Mesothelial cell of epicardium (in vitro differentiated cells): ENCODE measurements around the gene AGO3. TPM values are rescaled to one million over a fixed set of nuclear protein-coding genes. Genes with fewer than 3 reads are reported as not detected.

Source experiments
- DNase-seq, 2 experiments: peaks; one replicate each; pipeline ENCODE4 v3.0.0; 2021; ENCODE audit warnings: low spot score in 2 of 2; ENCODE audit not compliant: unreplicated experiment in 2 of 2
- H3K27ac Mint-ChIP-seq: 2 replicates; pipeline ENCODE4 v1.8.0; 2021; ENCODE audit warnings: mixed read lengths
- H3K27me3 Mint-ChIP-seq: 2 replicates; pipeline ENCODE4 v1.8.0; 2021; ENCODE audit warnings: low read depth, mixed read lengths
- H3K36me3 Mint-ChIP-seq: 2 replicates; pipeline ENCODE4 v1.8.0; 2021; ENCODE audit warnings: mixed read lengths
- H3K4me1 Mint-ChIP-seq: 2 replicates; pipeline ENCODE4 v1.8.0; 2021; ENCODE audit warnings: mixed read lengths
- H3K4me3 Mint-ChIP-seq: 2 replicates; pipeline ENCODE4 v1.8.0; 2021; ENCODE audit warnings: mild to moderate bottlenecking, moderate library complexity, mixed read lengths
- H3K9me3 Mint-ChIP-seq: 2 replicates; pipeline ENCODE4 v1.8.0; 2021; ENCODE audit warnings: mixed read lengths
- total RNA-seq: library from RNA; stranded (reverse); gene quantifications from 3 replicates; pipeline ENCODE4 v1.2.1, GENCODE V29; 2021
- TF ChIP-seq, protein P1 (sequence below): fragments of 200-600 bp; sonication (generic); IDR thresholded peaks from one replicate; pipeline ENCODE4 v1.5.0; 2021; ENCODE audit warnings: antibody characterized with exemption; ENCODE audit not compliant: unreplicated experiment

Gene AGO3
- total RNA-seq, 1 donor from 2014 or later: 52.2 TPM

DNA sequence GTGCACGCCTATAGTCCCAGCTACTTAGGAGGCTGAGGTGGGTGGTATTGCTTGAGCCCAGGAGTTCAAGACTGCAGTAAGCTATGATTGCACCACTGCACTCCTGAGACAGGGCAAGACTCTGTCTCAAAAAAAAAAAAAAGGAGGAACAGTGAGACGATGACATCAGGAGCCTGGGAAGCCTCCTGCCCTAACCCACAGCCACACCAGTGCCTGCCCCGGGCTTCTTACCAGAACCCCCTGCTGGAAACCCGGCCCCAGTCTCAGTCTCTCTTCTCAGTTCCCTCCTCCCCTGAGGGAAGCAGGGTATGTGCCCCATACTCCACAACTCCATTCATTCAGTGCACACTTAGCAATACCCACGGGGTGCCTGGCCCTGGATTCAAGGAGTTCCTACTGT is 185.0 kb downstream of the AGO3 start:
- no peaks in the 10 kb centered on the region for H3K36me3 Mint-ChIP-seq
- peaks cover 10% of the 10 kb centered on the region for H3K4me1 Mint-ChIP-seq
- H3K4me3 Mint-ChIP-seq: no peak overlapping the region
- H3K9me3 Mint-ChIP-seq: no peaks in the 10 kb centered on the region
- DNase-seq: no peak
- TF ChIP-seq, protein P1, sequence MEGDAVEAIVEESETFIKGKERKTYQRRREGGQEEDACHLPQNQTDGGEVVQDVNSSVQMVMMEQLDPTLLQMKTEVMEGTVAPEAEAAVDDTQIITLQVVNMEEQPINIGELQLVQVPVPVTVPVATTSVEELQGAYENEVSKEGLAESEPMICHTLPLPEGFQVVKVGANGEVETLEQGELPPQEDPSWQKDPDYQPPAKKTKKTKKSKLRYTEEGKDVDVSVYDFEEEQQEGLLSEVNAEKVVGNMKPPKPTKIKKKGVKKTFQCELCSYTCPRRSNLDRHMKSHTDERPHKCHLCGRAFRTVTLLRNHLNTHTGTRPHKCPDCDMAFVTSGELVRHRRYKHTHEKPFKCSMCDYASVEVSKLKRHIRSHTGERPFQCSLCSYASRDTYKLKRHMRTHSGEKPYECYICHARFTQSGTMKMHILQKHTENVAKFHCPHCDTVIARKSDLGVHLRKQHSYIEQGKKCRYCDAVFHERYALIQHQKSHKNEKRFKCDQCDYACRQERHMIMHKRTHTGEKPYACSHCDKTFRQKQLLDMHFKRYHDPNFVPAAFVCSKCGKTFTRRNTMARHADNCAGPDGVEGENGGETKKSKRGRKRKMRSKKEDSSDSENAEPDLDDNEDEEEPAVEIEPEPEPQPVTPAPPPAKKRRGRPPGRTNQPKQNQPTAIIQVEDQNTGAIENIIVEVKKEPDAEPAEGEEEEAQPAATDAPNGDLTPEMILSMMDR: no peak
- no peaks in the 10 kb centered on the region for H3K27me3 Mint-ChIP-seq
- H3K27ac Mint-ChIP-seq: no peak overlapping the region

DNA sequence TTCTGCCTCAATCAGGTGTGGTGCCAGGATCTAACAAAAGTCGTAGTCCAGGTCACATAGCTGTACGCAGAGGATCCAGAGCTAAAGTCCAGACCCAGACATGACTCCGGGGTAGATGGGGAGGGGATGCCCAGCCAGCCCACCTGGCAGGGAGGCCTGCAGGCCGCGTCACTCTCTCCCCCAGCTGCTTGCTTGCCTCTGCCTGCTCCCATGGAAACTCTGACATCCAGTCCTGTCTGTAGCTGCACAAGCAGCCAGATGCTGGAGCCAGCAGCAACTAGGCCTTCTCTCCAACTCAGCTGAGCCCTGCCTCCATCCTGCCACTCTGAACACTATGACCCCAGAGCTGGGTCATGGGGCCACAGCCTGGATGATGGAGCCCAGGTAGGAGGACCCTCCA is 186.0 kb downstream of the AGO3 start:
- Mint-ChIP-seq H3K4me3 (no peak overlapping the region), H3K4me1 (peaks cover 10% of the 10 kb centered on the region), H3K27ac (peak overlapping the region; percentile 49), H3K27me3 (no peaks in the 10 kb centered on the region), H3K9me3 (no peaks in the 10 kb centered on the region), H3K36me3 (no peaks in the 10 kb centered on the region)
- TF ChIP-seq, protein P1: no peak
- DNase-seq: no peak

DNA sequence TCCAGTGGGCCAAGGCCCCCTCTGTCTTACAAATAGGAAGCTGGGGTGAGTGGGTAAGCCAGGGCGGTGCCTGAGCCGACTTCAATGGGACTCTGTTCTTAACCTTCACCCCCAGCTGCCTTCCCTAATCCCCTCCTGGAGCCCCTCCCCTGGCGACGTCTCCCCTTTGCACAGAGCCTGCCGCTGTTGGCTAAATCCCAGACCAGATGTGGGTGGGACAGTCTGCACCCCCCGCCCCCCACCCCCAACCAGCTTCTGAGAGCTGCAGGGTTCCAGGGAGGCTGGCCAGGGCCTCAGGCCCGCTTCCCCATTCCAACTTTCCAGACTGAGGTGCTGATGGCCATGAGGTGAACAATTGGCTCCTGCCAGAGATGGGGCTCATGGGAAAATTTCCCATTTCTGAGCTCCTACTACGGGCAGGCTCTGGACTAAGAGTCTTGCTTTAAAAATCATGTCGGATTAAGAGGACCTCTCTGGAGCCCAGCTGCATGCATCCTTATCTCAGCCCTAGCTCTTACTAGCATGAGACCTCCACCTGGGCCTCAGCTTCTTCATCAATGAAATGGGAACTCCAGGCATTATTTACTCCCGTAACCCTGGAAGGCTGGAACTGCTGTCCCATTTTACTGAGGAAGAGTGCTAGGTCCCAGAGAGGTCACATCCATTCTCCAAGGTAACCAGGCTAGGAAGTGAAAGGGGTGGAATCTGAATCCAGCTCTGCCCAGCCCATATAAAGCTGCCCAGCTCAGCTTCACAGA is 187.7 kb downstream of the AGO3 start:
- DNase-seq: no peak
- Mint-ChIP-seq H3K27ac (peak overlapping the region; percentile 21), H3K27me3 (peaks cover 15% of the 10 kb centered on the region), H3K9me3 (no peaks in the 10 kb centered on the region), H3K4me1 (peaks cover 21% of the 10 kb centered on the region), H3K36me3 (no peaks in the 10 kb centered on the region), H3K4me3 (no peak overlapping the region)
- TF ChIP-seq, protein P1: no peak

DNA sequence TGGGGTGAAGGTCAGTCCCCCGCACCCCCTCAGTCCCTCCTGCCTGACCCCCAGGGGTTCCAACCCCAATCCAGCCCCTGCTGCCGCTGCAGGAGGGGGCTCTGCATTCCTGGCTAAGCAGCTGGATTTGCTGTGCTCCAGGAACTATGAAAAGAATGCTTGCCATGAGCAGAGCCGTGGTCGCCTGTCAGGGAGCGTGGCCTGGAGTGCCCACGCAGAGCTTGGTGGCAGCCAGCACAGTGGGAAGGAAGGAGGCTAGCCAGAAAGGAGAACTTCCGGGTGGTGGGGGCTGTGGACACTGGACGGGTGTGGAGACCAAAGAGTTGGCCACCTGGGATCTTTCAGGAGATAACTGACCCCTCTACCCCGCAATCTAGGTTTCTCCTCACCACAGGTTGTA is 188.6 kb downstream of the AGO3 start:
- no peak for DNase-seq
- Mint-ChIP-seq H3K36me3 (no peaks in the 10 kb centered on the region), H3K27me3 (peaks cover 23% of the 10 kb centered on the region), H3K4me3 (no peak overlapping the region), H3K4me1 (peaks cover 24% of the 10 kb centered on the region), H3K9me3 (no peaks in the 10 kb centered on the region), H3K27ac (peak overlapping the region; percentile 71)
- TF ChIP-seq, protein P1: no peak

Other genes with a start within 250 kb of the AGO3 start
- 10.7 to 11.9 TPM (median 11.2 TPM) in 3 replicates for gene C1orf216, start 212.2 kb upstream of the AGO3 start, total RNA-seq
- 10.3 to 12.5 TPM (median 10.5 TPM) in 3 replicates for gene CLSPN, start 161.1 kb upstream of the AGO3 start, total RNA-seq
- gene AGO4, start 123.1 kb upstream of the AGO3 start, total RNA-seq: 25.1 to 27.1 TPM (median 26.5 TPM) in 3 replicates
- gene AGO1, start 47.9 kb upstream of the AGO3 start, total RNA-seq: 50.7 to 53.6 TPM (median 52.5 TPM) in 3 replicates
- gene TEKT2, start 153.0 kb downstream of the AGO3 start, total RNA-seq: 2.6 to 3.6 TPM (median 3.2 TPM) in 3 replicates
- 31.6 to 33.3 TPM (median 32.6 TPM) in 3 replicates for gene ADPRS, start 157.8 kb downstream of the AGO3 start, total RNA-seq
- 9.0 to 10.5 TPM (median 10.4 TPM) in 3 replicates for gene COL8A2, start 194.1 kb downstream of the AGO3 start, total RNA-seq
- gene TRAPPC3, start 218.4 kb downstream of the AGO3 start, total RNA-seq: 64.8 to 68.5 TPM (median 68.5 TPM) in 3 replicates
- gene MAP7D1, start 225.1 kb downstream of the AGO3 start, total RNA-seq: 97.8 to 103 TPM (median 101 TPM) in 3 replicates